ENCODE measurements around the gene COL5A1. TPM values are rescaled to one million over a fixed set of nuclear protein-coding genes. Genes with fewer than 3 reads are reported as not detected.

Gene COL5A1
- total RNA-seq, 2 donors from 2014 or later, result 127 to 129 TPM

GRCh38 chr9:134723037-134723436 is 81.4 kb downstream of the COL5A1 start:
- TF ChIP-seq CTCF (IDR thresholded peaks at IDR 0.05), result no peak
- Histone ChIP-seq H3K36me3 (peaks cover 12% of the 10 kb centered on the region), H3K27ac (no peak overlapping the region), H3K4me3 (no peak overlapping the region), H3K4me1 (ENCODE audit: control insufficient read depth in 1 of 2, low read depth in 2 of 2) (peaks cover 0 to 11% of the 10 kb centered on the region in 2 donors), H3K27me3 (replicated peaks; ENCODE audit: insufficient read depth) (no peaks in the 10 kb centered on the region), H3K9me3 (no peaks in the 10 kb centered on the region)
- ATAC-seq (ENCODE audit: insufficient number of reproducible peaks, low FRiP score, low read depth) (no peak), DNase-seq (ENCODE audit: low spot score) (no peak)

GRCh38 chr9:134723491-134724190 is 82.0 kb downstream of the COL5A1 start:
- no peak overlapping the region for H3K27ac ChIP-seq
- DNase-seq (ENCODE audit: low spot score), result no peak
- no peaks in the 10 kb centered on the region for H3K27me3 ChIP-seq (replicated peaks; ENCODE audit: insufficient read depth)
- ATAC-seq (ENCODE audit: insufficient number of reproducible peaks, low FRiP score, low read depth), result no peak
- H3K4me1 ChIP-seq (ENCODE audit: control insufficient read depth in 1 of 2, low read depth in 2 of 2), result peaks cover 0 to 5% of the 10 kb centered on the region in 2 donors
- H3K4me3 ChIP-seq, result no peak overlapping the region
- TF ChIP-seq CTCF (IDR thresholded peaks at IDR 0.05), result no peak
- H3K9me3 ChIP-seq, result no peaks in the 10 kb centered on the region
- peaks cover 18% of the 10 kb centered on the region for H3K36me3 ChIP-seq

GRCh38 chr9:134724202-134724911 is 82.8 kb downstream of the COL5A1 start:
- no peaks in the 10 kb centered on the region for H3K27me3 ChIP-seq (replicated peaks; ENCODE audit: insufficient read depth)
- ATAC-seq (ENCODE audit: insufficient number of reproducible peaks, low FRiP score, low read depth) (no peak), DNase-seq (ENCODE audit: low spot score) (no peak)
- TF ChIP-seq CTCF (IDR thresholded peaks at IDR 0.05), result no peak
- H3K27ac ChIP-seq, result no peak overlapping the region
- H3K4me1 ChIP-seq (ENCODE audit: control insufficient read depth in 1 of 2, low read depth in 2 of 2), result peaks cover 0 to 4% of the 10 kb centered on the region in 2 donors
- H3K36me3 ChIP-seq, result peaks cover 18% of the 10 kb centered on the region
- H3K4me3 ChIP-seq, result no peak overlapping the region
- H3K9me3 ChIP-seq, result no peaks in the 10 kb centered on the region

GRCh38 chr9:134724912-134725604 is 83.5 kb downstream of the COL5A1 start:
- Histone ChIP-seq H3K9me3 (no peaks in the 10 kb centered on the region), H3K36me3 (peaks cover 21% of the 10 kb centered on the region), H3K27ac (no peak overlapping the region), H3K4me3 (no peak overlapping the region), H3K27me3 (replicated peaks; ENCODE audit: insufficient read depth) (no peaks in the 10 kb centered on the region), H3K4me1 (ENCODE audit: control insufficient read depth in 1 of 2, low read depth in 2 of 2) (peaks cover 0 to 4% of the 10 kb centered on the region in 2 donors)
- no peak for TF ChIP-seq CTCF (IDR thresholded peaks at IDR 0.05)
- ATAC-seq (ENCODE audit: insufficient number of reproducible peaks, low FRiP score, low read depth) (no peak), DNase-seq (ENCODE audit: low spot score) (no peak)

DNA sequence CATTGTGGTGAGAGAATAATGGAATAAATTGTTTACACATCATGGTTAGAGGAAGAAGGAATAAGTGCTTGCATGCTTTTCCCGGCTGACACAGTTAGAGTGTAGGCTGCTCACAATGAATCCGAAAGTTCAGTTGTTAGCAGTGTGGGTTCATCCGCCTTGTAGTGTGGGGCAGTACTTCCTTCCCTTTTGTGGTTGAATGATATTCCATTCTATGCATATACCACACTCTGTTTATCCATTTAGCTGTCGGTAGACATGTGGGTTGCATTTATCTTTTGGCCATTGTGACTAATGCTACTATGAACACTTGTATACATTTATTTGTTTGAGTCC is 84.0 kb downstream of the COL5A1 start:
- peaks cover 0 to 4% of the 10 kb centered on the region in 2 donors for H3K4me1 ChIP-seq (ENCODE audit: control insufficient read depth in 1 of 2, low read depth in 2 of 2)
- no peak for ATAC-seq (ENCODE audit: insufficient number of reproducible peaks, low FRiP score, low read depth)
- no peaks in the 10 kb centered on the region for H3K27me3 ChIP-seq (replicated peaks; ENCODE audit: insufficient read depth)
- H3K4me3 ChIP-seq, result no peak overlapping the region
- peaks cover 26% of the 10 kb centered on the region for H3K36me3 ChIP-seq
- DNase-seq (ENCODE audit: low spot score), result no peak
- TF ChIP-seq CTCF (IDR thresholded peaks at IDR 0.05), result no peak
- H3K27ac ChIP-seq, result no peak overlapping the region
- no peaks in the 10 kb centered on the region for H3K9me3 ChIP-seq
